Stimulated activated CD4-positive, alpha-beta T cell treated with anti-CD3 and anti-CD28 coated beads, Interleukin-4, amount 100 ng/mL, for 48 hours (primary cell): ENCODE measurements around the gene CABLES2.

Experiments
- DNase-seq, 2 donors: peaks; one replicate each; pipeline ENCODE4 v3.0.0-alpha.2; 2020; ENCODE audit warnings: low read depth in 2 of 2

CABLES2 gene

DNA sequence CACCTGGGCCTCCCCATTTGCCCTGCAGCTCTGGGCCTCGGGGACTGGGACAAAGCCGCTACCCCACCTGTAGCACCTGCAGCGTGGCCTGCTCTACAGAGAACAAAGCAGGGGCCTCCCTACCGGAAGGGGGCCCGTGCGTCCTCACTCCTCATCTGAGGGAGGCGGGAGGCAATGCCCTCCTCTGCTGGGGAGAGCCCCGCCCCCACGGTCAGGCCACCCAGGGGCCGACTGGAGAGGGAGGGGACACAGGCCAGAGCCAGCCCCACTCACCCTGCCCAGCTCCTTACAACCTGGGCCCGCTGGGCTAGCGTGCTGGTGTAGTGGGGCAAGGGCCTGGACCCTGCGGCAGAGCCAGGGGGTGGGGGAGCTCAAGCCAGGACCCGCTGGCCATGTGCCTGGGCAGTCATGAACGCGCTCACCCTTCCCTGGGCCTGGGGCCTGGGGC lies 48.0 kb downstream of the CABLES2 start:
- no peak for DNase-seq

DNA sequence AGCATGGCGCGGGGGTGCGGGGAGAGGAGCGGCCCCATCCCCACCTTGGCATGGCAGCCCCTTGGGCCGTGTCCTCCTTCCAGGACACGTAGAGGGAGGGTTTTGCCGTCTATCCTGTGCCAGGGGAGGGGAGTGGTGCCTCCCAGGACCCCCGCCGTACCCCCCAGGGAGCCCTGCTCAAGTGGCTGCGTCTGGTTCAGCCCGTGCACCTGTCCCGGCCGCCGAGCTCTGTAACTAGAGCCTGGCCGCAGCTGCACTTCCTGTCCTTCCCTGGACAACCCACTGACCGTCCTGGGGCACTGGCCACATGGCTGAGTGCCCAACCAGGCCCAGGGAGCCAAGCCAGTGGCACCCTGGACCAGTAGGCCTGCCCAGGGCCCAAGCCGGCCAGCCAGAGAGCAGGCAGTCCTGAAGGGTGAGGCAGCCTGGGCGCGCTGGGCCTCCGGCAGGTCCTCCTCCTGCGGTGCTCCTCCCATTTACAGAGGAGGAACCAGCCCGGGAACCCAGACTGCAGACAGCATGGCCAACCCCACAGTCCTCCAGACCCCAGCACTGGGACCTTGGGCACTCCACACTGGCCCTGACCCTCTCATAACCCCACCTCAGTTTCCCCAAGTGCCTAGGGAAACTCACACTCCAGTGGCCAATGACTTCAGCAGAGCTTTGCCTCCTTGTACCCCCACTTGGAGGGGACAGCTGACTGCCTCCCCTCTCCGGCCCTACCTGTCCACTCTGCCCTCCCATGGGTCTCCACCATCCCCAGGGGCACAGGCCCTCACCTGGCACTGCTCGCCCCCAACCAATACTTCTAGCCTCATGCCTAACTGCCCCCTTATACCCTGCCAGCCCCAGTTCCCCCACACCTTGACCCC lies 48.7 kb downstream of the CABLES2 start:
- DNase-seq = no peak

DNA sequence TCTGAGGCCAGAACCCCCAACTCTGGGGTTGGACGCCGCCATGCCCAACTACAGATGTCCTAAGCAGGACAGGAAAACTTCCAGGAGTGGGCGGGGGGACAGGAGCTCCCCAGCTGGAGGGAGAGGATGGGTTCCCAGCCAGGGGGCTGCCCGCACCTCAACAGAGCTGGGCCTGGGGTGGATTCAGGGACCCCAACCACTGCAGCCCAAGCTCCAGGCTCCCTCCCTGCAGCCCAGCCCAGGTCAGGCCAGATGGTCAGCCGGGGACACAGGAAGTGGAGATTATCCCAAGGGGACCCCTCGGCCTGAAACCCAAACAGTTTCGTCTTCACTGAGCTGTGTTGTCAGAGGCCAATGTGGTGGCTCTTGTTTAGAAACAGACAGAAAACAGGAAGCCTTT lies 49.4 kb downstream of the CABLES2 start:
- no peak for DNase-seq

DNA sequence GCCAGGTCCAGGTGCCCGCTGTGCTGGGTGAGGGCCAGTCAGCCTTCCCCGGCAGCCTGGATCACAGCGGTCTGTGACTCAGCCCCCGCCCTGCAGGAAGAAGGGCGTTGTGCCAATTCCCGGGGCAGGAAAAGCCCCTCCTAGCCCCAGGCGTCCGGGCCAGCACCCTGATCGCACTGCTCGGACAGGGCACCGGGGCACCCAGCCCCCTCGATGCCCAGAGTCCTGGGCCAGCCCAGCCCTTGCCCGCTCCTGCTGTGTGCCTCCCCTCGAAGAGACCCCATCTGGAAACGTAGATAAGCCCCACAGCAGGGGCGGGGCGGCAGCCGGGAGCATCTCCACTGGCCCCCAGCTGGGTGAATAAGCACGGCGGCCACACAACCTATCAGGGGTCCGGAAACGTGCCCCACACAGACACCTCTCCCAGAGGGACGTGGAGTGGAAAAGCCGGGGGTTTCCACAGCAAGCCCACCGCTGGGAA lies 49.9 kb downstream of the CABLES2 start:
- no peak for DNase-seq

DNA sequence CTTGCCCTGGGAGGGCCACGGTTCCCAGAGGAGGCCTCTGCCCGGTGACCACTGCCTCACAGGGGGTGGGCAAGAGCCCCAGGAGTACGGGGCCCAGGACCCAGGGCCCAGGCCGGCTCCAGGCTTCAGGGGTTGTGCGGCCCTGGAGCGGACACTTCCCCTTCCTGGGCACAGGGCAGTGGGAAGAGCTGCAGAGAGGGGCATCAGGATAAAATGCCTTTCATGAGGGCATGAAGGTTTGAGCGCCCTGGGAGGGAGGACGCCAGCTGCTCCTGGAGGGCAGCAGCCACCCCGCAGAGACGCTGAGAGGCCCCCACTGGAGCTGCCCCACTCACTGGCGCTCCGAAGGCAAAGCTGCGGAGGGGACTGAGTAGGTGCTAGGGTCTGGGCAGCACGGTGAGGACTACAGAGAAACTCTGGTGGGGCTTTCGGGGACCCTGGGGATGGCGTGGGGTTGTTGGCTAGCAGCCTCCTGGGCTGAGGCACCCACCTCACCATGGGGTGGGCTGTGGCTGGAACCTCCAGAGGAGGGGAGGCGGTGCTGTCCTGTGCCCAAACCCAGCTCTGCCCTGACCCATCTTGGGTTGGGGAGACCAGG lies 50.4 kb downstream of the CABLES2 start:
- no peak for DNase-seq

DNA sequence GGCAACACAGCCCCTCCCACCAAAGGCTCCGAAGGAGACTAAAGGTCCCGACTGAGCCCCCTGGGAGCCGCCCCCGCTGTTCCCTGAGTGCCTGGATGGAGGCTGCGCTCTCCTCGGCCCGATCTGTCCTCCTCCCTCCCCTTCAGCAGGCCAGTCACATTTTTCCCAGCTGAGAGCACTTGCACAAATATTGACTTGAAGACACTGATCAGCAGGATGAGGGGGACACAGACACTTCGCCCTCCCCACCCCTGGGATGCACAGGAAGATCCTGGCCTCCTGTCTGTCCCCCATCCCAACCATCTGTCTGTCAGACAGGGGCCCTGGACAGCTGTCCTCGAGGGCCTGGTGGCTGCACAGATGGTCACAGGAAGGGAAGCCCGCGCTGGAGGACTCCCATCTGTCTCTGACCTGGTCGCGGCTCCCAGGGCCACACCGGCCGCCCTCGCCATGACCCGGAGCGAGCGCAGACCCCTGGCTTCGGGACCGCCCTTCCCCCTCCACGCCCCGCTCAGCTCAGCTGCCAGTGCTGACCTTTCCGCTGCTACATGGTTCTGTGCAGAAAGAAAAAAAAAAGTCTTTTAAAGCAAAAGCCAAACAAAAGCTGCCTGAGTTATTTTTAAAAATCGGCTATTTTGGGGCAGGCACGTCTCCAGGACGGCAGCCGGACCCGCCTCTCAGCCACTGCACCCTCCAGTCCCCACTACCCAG lies 51.1 kb downstream of the CABLES2 start:
- DNase-seq = no peak

DNA sequence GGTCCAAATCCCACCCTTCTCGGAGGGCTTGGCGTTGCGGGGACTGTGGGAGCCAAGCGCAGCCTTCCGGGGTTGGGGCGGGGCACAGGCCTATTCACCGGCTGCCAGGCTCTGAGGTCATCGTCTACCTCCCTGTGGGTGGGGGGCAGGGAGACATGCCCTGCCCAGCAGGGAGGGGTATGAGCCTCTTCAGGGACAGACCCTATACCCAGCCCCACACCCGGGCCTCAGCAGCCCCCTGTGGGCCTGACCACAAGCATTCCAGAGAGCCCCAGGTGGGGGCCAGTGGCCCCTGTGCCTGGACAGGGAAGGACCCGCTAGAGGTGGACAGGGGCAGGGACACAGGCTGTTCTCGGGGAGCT lies 51.6 kb downstream of the CABLES2 start:
- DNase-seq = no peak

DNA sequence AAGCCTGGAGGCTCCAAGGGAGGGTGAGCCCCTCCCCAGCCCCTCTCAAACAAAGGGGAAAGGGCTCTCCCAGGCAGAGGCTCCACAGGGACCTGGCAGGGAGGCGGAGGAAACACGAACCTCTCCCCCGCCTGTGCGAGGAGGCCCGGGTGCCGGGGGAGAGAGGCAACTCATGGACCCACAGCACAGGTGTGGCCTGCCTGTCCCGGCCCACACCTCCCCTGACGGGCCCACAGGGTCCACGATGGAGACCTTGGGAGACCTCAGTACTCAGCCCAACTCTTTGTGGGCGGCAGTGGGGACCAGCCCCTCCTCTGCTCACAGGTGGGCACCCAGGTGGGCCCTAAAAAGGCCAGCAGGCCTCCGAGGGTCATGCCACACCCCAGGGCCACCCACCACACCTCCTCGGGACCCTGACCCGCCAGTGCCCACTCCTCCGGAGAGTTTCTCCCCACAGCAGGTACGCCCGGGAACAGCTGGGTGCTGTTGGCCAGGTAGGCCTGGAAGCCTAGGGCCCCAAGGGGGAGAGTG lies 52.2 kb downstream of the CABLES2 start:
- DNase-seq = no peak

DNA sequence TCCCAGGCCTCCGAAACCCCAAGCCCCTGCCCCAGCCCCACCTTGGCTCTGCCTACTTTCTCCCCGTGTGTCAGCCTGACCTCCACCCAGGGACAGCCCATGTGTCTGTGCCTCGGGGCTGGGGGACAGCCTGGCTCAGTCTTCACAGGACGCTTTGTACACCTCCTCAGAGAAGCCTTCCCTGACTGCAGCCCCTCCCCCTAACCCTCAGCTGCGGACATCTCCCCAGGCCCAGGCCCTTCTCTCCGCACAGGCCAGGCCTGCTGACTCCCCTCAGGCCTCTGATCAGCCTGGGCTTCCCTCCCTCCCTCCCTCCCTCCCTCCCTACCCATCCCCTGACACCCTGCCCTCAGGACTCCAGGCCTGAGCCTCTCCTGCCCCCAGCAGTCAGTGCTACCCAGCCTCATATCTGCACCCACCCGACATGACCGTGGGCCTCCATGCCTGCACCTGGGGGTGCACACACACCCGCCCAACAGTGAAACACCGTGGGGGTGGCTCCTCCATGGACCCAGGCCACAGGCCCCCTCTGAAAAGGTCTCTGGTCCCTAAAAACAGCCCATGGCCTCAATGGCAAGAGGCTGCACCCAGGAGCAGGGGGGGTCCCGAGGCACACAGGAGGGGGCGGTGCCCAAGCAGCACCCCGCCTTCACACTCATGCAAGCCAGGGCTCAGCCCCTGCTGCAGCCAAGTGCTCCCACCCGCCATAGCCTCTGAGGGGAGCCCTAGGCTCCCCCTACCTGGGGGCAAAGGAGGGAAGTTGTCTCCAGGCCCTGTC lies 52.9 kb downstream of the CABLES2 start:
- DNase-seq = no peak

DNA sequence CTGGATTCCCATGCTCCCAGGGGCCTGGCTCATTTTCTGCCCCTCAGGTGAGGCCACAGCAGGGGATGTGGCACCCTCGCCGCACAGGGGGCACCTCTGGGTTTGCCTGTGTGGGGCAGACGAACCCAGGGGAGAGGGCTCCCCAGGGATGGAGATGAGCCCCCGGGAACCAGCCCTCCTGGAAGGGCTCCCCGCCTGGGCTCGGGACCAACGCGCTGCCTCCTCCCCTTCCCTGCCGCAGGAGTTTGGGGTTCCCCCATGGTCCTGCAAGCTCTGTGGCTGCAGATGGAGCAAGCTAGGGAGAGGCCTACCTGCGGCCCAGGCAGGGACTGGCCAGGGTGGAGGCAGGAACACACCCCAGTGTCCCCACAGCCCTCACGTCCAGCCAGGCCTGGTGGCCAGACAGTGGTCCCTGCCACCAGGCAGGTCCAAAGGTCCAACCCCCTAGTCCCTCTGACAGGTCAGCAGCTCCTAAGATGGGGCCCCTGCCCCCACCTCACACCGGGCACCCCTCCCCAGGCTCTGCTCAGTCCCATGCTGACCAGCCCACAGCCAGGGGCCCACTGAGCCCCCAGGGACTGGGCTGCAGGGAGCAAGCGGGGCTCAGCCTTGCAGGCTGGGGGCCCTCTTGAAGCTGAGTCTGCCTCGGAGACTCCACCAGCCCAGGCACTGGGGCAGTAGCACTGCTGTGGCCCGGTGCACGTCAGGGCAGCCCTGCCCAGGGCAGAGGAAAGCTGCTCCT lies 53.6 kb downstream of the CABLES2 start:
- no peak for DNase-seq

DNA sequence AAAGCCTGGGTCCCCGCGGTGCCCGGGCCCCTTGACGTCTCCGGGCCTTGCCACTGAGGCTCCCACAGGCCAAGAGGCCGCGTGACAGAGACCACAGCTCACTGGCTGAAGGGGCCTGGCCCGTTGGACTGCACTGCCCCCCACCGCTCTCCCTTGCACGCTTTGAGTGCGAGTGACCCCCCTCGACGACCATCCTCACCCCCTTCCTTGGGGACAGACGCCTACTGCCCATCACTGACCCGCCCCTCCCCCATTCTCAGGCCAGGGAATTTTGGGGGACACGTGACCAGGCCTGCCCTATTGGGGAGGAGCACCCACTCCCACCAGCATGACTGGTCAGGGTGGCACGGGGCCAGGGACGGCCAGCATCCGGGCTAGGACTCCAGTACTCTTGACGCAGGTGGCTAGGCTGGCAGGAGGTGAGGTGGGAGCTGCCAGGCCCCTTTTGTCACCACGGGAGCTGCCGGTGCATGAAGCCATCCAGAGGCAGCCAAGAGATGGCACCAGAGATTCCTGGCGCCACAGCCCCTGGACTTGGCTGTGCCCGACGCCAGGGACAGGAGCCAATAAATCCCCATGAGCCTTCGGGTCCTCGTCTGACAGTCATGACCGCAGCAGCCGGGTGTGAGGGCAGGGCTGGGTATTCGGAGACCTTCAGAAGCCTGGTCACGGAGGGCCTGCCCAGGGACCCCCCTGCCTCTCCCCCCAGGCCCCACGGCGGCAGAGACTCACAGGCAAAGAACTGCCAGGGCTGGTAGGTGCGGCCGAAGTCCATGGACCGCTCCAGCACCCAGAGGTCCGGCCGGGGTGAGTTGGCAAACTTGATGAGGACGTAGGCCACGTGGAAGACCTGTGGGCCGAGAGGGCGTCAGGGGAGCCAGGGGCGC lies 54.4 kb downstream of the CABLES2 start:
- DNase-seq = no peak

DNA sequence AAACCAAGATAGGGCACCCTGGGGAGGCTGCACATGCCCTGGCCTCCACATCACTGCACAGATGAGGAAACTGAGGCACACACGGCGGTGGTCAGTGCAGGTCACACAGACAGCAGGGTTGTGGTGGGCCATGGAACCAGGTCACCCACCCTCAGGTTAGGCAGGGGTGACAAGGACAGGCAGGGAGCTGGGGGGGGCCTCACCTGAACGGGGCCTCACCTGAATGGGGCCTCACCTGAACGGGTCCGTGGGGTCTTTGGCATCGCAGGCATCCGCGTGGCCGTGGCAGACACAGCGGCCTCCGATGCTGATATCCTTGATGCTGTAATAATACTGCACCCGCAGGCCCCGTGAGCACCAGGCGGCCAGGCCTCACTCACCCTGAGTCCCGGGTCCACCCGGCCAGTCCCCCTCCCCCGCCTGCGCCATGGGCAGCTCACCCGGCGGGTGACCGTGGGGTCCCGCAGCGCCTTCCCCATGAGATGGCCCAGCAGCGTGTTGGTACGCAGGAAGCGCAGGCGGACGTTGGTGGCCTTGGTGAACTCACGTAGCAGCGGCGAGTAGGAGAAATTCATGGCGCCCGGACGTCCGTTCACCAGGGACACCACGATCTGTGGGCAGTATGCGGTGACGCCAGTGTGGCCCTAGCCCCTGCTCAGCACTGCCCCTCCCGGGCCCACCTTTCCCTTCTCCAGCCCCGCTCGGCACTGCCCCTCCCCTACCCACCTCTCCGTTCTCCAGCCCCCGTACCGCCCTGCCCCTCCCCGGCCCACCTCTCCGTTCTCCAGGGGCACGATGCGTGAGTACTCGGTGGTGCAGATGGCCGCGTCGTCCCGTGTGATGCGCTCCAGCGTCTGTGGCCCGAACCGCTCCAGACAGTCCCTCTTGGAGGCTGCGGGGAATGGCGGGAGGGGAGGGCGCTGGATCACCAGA lies 55.4 kb downstream of the CABLES2 start:
- no peak for DNase-seq

DNA sequence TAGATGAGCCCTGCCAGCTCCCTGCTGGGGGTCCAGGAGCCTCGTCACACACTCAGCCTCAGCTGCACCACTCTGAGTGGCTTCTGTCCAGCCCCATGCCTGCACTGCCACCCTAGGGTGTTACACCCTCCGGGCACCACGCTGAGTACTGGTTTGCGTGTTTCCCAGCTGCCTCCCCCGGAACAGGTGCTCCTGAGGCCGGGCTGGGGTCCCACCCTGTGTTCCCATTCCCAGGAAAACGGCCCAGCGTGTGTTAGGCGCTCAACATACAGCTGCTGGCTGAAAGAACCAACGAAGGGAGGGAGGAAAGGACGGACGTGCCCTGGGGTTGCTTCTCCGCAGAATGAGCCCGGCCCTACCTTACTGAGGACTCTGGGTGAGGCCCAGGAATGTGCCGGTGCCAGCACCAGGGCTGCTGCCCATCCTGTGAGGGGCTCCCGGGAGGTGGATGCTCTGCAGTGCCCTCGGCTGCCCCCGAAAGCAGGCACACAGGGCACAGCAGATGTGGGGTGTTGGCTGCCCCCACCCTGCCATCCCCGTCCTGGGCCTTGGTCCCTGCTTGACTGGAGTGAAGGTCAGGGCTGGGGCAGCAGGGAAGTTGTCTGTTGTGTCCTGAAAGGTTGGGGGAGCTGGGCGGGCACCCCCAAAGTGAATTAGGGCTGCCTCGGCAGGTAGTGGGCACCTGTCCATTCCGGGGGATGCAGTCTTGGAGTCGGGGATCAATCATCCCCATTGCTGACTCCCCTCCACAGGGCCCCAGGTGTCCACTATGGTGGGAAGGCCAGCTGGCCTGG lies 56.3 kb downstream of the CABLES2 start:
- DNase-seq = no peak

DNA sequence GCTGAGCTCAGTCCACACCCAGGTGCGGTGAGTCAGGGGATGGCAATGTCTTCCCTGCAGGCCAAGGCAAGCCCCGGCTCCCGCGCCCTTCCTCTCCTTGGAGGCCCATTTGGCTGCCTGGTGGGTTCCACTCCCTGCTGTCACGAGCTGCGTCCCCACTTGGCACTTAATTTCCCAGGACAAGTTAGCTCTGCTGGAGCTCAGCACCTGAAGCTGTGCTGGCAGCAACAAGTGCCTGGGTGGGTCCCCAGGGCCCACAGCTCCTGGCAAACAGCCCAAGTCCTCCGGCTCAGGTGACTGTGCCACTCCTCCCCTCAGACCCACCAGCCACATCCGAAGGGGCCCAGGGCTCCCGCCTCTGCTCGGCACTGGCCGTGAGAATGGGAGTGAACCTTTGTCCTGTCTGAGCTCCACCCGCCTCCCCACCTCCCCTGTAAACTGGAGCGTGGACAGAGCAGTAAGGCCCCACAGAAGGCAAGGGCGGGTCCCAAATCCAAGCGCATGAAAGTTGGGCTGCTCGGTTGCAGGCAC lies 56.9 kb downstream of the CABLES2 start:
- no peak for DNase-seq

DNA sequence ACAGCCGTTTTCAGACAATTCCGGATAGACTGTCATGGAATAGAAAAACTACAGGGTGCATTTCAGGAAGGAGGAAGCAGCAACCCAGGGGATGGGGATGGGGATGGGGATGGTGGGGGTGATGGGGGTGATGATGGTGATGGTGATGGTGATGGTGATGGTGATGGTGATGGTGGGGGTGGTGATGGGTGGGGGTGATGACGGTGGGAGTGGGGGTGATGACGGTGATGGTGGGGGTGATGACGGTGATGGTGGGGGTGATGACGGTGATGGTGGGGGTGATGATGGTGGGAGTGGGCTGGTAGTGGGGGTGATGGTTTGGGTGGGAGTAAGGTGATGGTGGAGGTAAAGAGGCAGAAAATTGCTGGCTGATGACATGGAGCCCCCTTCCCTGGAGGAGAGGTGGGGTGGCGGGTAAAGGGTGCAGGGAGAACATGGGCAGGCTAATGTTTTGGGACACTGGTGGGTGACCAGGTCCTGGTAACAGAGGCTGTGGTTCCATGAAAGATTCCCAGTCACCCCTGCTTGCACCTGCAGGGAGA lies 57.5 kb downstream of the CABLES2 start:
- no peak for DNase-seq

DNA sequence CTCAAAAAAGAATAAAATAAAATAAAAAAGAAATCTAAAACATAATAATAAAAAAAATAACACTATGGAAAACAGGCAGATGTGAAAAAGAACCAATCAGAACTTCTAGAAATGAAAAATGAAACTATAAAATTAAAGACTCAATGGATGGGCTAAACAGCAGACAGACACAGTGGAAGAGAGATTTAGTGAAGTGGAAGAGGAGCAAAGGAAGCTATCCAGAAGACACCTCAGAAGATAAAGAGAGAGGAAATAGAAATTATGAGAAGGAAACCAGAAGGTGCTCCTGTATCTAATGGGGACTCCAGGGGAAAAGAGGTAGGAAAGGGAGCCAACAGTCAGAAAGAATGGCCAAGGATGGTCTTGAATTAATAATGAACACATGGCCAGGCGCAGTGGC lies 58.5 kb downstream of the CABLES2 start:
- DNase-seq = no peak

DNA sequence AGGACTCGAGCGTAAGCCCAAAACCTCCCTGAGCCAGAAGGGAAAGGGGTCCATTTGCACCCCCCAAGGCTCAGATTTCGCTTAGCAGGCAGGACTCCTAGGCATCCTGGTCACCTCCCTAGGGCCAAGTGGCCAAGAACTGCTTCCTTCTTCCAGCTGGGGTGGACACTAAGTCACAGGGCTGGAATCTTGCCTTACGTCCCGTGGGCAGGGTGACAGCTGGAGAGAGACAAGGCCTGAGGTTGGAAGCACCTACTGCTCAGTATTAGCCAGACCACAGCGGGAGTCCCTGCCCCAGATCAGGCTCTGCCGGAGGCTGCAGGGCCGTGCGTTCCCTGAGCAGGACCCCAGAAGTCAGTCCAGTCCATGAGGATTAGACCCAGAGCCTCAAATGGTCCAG lies 59.6 kb downstream of the CABLES2 start:
- DNase-seq = no peak

DNA sequence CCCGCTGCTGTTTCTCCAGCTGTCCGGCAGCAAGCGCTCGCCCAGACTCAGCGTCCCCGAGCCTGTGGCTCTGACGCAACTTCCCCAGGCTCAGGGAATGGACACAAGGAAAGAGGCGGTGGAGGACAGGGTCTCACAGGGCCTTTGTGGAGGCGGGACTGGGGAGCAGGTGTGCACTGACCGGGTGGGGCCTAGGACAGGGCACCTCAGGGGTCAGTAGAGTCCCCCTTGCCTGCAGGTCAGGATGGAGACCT lies 60.0 kb downstream of the CABLES2 start:
- no peak for DNase-seq
